Pancreas (tissue), 10 donors: Measurements from ENCODE around the gene HMOX1. TPM values are rescaled to one million over a fixed set of nuclear protein-coding genes. Genes with fewer than 3 reads are reported as not detected.

Source experiments
- ATAC-seq, 4 donors: fragments of 200-7000 bp; cut with Tn5 transposase; one replicate each; pipeline versions ENCODE4 v1.8.0 to v1.9.1; 2020; ENCODE audit warnings: mild to moderate bottlenecking in 4 of 4, moderate library complexity in 4 of 4
- DNase-seq, 6 donors: peaks; one replicate each; pipeline ENCODE4 v3.0.0-alpha.2; 2020
- FAIRE-seq: peaks from 2 replicates; lab custom pipeline; 2012; peaks lifted over from hg19 to GRCh38; lab: Jason Lieb, UNC
- H3K27ac ChIP-seq, 4 donors: fragments of 200-600 bp; sonication (generic); 1 replicate in 3 of 4; 2 replicates in 1 of 4; pipeline versions ENCODE4 v1.5.0 to v1.8.0; 2020
- H3K27me3 ChIP-seq, 4 donors: fragments of 200-600 bp; one replicate each; pipeline ENCODE4 v1.8.0; 2021
- H3K36me3 ChIP-seq, 3 donors: fragments of 200-600 bp; sonication (generic) in 1 of 3; one replicate each; pipeline versions ENCODE4 v1.5.0 to v1.8.0; 2020 to 2021
- H3K4me1 ChIP-seq, 3 donors: fragments of 200-600 bp; one replicate each; pipeline ENCODE4 v1.8.0; 2021
- H3K4me3 ChIP-seq, 4 donors: fragments of 200-600 bp; sonication (generic) in 2 of 4; one replicate each; pipeline versions ENCODE4 v1.5.0 to v1.8.0; 2020 to 2021
- H3K9me3 ChIP-seq, 4 donors: fragments of 200-600 bp; one replicate each; pipeline ENCODE4 v1.8.0; 2021
- WGBS, 2 donors: extraction: QIAGEN DNeasy Blood & Tissue Kit; methylation state at CpG; one replicate each; pipeline ENCODE4 v1.1.7; 2013; 5-methylcytosine and 5-hydroxymethylcytosine counted together
- intact Hi-C, 3 donors: fragments of 100-400 bp; cut with DNase I; formaldehyde crosslinking; loops; one replicate each; pipeline versions ENCODE4 v1.11.1 to v1.14.2; 2022
- microRNA-seq, 2 donors: library from miRNA; unstranded; fragments of <30 nt; microRNA quantifications; one replicate each; pipeline versions ENCODE4 to v1.1.0, GENCODE V29; 2019 to 2020
- polyA plus RNA-seq, 2 donors: library from polyadenylated mRNA; stranded (reverse); fragments of 200-250 nt; gene quantifications; one replicate each; pipeline ENCODE4 v1.2.3, GENCODE V29; 2013
- total RNA-seq, 6 donors: library from RNA; stranded (reverse); fragmentation: NEBNext Ultra II Directional in 4 of 6; extraction: Animal tissue kit (Norgen Biotek cat#: 25700) in 4 of 6; gene quantifications; one replicate each; pipeline versions ENCODE4 v1.2.1 to v1.2.4, GENCODE V29; 2021 to 2023
- TF ChIP-seq, protein P1 (sequence below), 4 donors: fragments of 200-600 bp; sonication (generic) in 3 of 4; IDR thresholded peaks; one replicate each; pipeline versions ENCODE4 v1.5.0 to v1.8.0; 2021; ENCODE audit warnings: antibody characterized with exemption in 4 of 4
- donor health status: healthy with polysubstance abuse.
- donor health status: DM: no; HTN: no; CAD: no; lungs with moderate emphysema.
- donor health status: DM: no; HTN: no; CAD: no.
- donor health status: control.
- donor health status: control.
- donor health status: Bipolar disorder and iron deficiency.
- donor health status: DM: yes; HTN: yes; CAD: no.
- donor health status: DM: no; HTN: no; CAD: no.
- donor health status: DM: no; HTN: no; CAD: no.
- donor health status: DM: yes; HTN: yes; CAD: no.

HMOX1 gene
- total and polyA plus RNA-seq, 8 donors = 1.8 to 15.9 (median 4.3) TPM

DNA sequence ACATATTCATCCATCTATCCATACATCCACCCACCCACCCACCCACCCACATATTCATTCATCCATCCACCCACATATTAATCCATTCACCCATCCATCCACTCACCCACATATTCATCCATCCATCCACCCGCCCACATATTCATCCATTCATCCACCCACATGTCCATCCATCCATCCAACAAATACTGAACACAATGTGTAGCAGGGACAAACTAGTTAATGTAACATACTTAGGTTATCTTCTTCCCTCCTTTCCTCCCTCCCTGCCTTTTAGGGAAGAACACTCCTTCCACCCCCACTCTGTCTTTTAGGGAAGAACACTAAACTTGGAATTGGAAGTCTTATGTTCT lies 58.4 kb downstream of the HMOX1 start:
- ATAC-seq = no peak
- FAIRE-seq = no peak
- Histone ChIP-seq H3K36me3 (no peaks in the 10 kb centered on the region), H3K27me3 (no peaks in the 10 kb centered on the region), H3K27ac (no peak overlapping the region), H3K4me1 (no peaks in the 10 kb centered on the region), H3K9me3 (no peaks in the 10 kb centered on the region), H3K4me3 (no peak overlapping the region)
- no peak for DNase-seq
- WGBS, 2 donors = 91 to 100% methylated on average over 1 of the region's 1 CpG
- TF ChIP-seq, protein P1, sequence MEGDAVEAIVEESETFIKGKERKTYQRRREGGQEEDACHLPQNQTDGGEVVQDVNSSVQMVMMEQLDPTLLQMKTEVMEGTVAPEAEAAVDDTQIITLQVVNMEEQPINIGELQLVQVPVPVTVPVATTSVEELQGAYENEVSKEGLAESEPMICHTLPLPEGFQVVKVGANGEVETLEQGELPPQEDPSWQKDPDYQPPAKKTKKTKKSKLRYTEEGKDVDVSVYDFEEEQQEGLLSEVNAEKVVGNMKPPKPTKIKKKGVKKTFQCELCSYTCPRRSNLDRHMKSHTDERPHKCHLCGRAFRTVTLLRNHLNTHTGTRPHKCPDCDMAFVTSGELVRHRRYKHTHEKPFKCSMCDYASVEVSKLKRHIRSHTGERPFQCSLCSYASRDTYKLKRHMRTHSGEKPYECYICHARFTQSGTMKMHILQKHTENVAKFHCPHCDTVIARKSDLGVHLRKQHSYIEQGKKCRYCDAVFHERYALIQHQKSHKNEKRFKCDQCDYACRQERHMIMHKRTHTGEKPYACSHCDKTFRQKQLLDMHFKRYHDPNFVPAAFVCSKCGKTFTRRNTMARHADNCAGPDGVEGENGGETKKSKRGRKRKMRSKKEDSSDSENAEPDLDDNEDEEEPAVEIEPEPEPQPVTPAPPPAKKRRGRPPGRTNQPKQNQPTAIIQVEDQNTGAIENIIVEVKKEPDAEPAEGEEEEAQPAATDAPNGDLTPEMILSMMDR (IDR thresholded peaks at IDR 0.05) = no peak
- intact Hi-C loops = no loop called here

DNA sequence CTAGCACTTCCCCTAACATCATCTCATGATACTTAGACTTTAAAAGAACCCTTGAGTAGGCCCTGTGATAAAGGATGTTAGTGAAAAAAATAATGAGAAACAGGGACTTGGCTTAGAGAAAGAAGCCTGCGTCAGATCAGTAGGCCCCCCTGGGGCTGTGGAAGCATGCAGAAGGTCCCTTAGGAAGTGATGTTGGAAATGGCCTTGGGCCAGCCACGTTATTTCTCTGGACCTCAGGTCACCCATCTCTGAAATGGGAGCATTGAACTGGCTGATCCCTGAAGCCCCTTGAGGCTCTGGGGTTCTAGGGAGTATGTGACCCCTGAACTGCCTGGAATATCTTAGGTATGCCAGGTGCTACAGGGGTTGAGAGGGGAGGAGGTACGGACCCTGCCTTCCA lies 59.2 kb downstream of the HMOX1 start:
- FAIRE-seq = no peak
- H3K4me3 ChIP-seq = no peak overlapping the region
- H3K9me3 ChIP-seq = no peaks in the 10 kb centered on the region
- no peak for DNase-seq
- ATAC-seq = no peak
- H3K4me1 ChIP-seq = no peaks in the 10 kb centered on the region
- TF ChIP-seq, protein P1 (IDR thresholded peaks at IDR 0.05) = no peak
- intact Hi-C loops = no loop called here
- no peak overlapping the region for H3K27ac ChIP-seq
- 76 to 87% methylated on average over 3 of the region's 3 CpGs for WGBS, 2 donors
- H3K36me3 ChIP-seq = no peaks in the 10 kb centered on the region
- no peaks in the 10 kb centered on the region for H3K27me3 ChIP-seq

DNA sequence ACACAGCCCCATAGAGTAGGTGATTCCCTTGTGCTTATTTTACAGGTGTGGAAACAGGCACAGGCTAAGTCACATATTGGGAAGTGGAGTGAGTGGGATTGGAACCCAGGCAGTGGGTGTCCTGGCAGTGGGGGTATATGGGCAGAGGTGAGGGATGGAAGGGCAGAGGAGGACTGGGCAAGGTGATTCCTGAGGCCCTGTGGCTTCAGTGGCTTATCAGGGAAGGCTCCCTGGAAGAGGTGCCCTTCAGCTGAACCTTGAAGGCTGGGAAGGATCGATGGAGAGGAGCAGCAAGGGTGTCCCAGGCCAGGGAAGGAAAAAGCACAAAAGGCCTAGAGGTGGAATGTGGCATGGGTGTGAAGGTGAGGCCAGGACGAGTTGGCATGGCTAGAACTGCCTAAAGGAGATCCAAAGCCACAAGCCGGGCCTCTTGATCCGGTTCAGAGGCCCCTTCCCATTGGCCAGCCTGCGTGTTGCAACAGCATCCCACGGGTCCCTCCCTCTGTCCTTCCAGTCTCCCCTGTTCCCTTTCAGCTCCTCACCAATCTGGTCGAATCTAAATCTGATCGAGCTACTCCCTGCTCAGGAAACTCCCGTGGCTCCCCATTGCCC lies 60.7 kb downstream of the HMOX1 start:
- no peaks in the 10 kb centered on the region for H3K9me3 ChIP-seq
- no peak for ATAC-seq
- FAIRE-seq = no peak
- no peak for DNase-seq
- H3K27me3 ChIP-seq = no peaks in the 10 kb centered on the region
- WGBS, 2 donors = 80 to 86% methylated on average over 9 of the region's 9 CpGs
- H3K4me3 ChIP-seq = no peak overlapping the region
- no peak overlapping the region for H3K27ac ChIP-seq
- H3K4me1 ChIP-seq = no peaks in the 10 kb centered on the region
- TF ChIP-seq, protein P1 (IDR thresholded peaks at IDR 0.05) = no peak
- no peaks in the 10 kb centered on the region for H3K36me3 ChIP-seq
- intact Hi-C loops = no loop called here

DNA sequence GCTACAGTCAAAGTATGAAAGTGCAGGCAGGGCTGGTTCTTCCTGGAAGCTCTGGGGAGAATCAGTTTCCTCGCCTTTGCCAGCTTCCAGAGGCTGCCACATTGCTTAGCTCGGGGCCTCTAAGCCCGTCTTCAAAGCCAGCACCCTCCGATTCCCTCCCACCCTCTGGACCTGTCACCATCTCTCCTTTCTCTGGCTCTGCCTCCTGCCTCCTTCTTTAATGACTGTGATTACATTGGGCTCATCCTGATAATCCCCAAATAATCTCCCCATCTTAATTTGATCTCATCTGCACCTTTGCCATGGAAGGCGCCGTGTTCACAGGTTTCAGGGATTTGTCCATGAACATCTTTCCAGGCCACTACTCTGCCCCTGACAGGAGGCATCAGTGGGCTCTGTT lies 61.6 kb downstream of the HMOX1 start:
- 88 to 89% methylated on average over 6 of the region's 6 CpGs for WGBS, 2 donors
- H3K27ac ChIP-seq = no peak overlapping the region
- intact Hi-C loops = no loop called here
- no peaks in the 10 kb centered on the region for H3K4me1 ChIP-seq
- H3K27me3 ChIP-seq = no peaks in the 10 kb centered on the region
- ATAC-seq (no peak), DNase-seq (no peak), FAIRE-seq (no peak)
- TF ChIP-seq, protein P1 (IDR thresholded peaks at IDR 0.05) = no peak
- H3K9me3 ChIP-seq = no peaks in the 10 kb centered on the region
- H3K36me3 ChIP-seq = no peaks in the 10 kb centered on the region
- no peak overlapping the region for H3K4me3 ChIP-seq

DNA sequence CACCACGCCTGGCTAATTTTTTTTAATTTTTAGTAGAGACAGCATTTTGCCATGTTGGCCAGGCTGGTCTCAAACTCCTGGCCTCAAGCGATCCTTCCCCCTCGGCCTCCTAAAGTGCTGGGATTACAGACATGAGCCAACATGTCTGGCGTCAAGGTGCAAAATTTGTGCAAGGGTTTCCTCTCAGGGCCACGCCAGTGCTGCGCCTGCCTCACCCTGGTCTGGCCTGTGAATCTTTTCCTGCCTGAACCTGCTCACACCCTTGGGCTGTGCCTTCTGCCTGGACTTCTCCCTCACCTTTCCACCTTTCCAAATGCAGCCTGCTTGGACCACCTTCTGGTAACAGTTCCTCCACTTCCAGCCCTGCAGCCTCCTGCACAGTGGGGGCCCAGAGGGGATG lies 62.4 kb downstream of the HMOX1 start:
- DNase-seq = peak in 1 of 6 donors; percentile 16
- intact Hi-C loops = no loop called here
- H3K9me3 ChIP-seq = no peaks in the 10 kb centered on the region
- FAIRE-seq = no peak
- no peak for ATAC-seq
- H3K4me3 ChIP-seq = no peak overlapping the region
- H3K27me3 ChIP-seq = no peaks in the 10 kb centered on the region
- no peaks in the 10 kb centered on the region for H3K4me1 ChIP-seq
- TF ChIP-seq, protein P1 (IDR thresholded peaks at IDR 0.05) = no peak
- H3K36me3 ChIP-seq = no peaks in the 10 kb centered on the region
- WGBS, 2 donors = 77 to 84% methylated on average over 6 of the region's 6 CpGs
- no peak overlapping the region for H3K27ac ChIP-seq

Small RNA genes within 50 kb of the gene (microRNA-seq; reads per million reads assigned to microRNA genes)
- gene MIR3909 (2.4 to 3.5 reads per million in 2 donors), gene MIR6069 (0 reads per million in 2 donors)

Other genes starting within 250 kb of the HMOX1 start
- 10 to 100 TPM in 1 of 6 donors, 1 to 10 TPM in 5; 5.0 to 10.1 (median 6.6) TPM for gene HMGXB4, start 123.6 kb upstream of the HMOX1 start, total RNA-seq
- gene HMGXB4, start 123.6 kb upstream of the HMOX1 start, polyA plus RNA-seq = 1 to 10 TPM; 4.8 to 5.3 TPM
- gene TOM1, start 81.2 kb upstream of the HMOX1 start, total RNA-seq = 10 to 100 TPM; 18.4 to 30.2 (median 20.2) TPM
- gene TOM1, start 81.2 kb upstream of the HMOX1 start, polyA plus RNA-seq = 10 to 100 TPM; 28.3 to 33.7 TPM
- 10 to 100 TPM in 5 of 6 donors, 1 to 10 TPM in 1; 9.3 to 17.7 (median 13.6) TPM for gene MCM5, start 19.0 kb downstream of the HMOX1 start, total RNA-seq
- gene MCM5, start 19.0 kb downstream of the HMOX1 start, polyA plus RNA-seq = 1 to 10 TPM; 7.2 to 9.8 TPM
- gene RASD2, start 159.7 kb downstream of the HMOX1 start, total RNA-seq = 1 to 10 TPM in 1 of 6 donors, under 1 TPM in 5; 0.28 to 1.1 (median 0.54) TPM
- gene RASD2, start 159.7 kb downstream of the HMOX1 start, polyA plus RNA-seq = 1 to 10 TPM in 1 of 2 donors, under 1 TPM in 1; 0.57 to 1.4 TPM
- 1 to 10 TPM in 1 of 6 donors, under 1 TPM in 3, not detected in 2; 0.46 to 6.6 (median 0.70) TPM for gene MB, start 236.2 kb downstream of the HMOX1 start, total RNA-seq
- 1 to 10 TPM; 1.5 to 5.4 TPM for gene MB, start 236.2 kb downstream of the HMOX1 start, polyA plus RNA-seq